Measurements from ENCODE around the gene ADAM12.

DNA sequence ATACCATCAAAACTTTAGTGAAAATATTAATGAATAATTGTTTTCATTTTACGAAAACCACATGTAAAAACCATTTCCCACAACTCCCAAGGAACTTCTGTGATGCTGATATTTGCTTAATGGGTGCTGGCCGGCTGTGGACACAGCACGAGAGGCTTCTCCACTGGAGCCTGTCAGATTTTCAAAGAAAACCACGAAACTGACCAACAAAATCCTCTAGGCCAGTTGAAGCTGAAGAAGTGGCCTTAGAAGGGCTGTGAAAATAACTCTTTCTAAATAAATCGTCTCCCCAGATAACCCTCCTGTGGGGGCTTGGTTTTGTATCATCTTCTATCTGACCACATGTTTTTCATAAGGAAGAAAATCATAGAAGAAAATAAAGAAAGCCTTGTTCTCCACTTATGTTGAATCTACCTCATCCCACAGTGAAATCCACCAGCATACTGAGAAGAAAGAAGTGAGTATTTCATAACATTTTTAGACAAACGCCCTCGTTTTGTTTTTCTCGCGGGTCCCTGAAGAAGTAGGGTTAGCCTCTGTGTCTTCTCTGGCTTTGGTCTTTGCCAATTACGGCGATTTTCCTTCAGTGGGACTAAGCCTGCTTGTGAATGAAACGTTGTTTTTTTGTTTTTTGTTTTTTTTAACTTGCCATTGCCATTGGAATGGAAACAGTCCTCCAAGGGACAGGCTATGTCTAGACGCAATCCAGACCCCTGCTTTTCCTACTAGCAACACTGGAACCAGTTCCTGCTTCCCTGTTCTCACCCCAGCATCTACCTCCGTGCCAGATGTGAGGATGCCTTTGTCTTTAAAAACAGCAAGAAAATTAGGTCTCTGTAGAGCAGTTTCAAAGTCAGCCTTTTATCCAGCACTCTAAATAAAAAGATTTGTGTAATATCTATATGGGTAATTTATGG, 123.9 kb downstream of the ADAM12 start:
- TF ChIP-seq, protein P1, sequence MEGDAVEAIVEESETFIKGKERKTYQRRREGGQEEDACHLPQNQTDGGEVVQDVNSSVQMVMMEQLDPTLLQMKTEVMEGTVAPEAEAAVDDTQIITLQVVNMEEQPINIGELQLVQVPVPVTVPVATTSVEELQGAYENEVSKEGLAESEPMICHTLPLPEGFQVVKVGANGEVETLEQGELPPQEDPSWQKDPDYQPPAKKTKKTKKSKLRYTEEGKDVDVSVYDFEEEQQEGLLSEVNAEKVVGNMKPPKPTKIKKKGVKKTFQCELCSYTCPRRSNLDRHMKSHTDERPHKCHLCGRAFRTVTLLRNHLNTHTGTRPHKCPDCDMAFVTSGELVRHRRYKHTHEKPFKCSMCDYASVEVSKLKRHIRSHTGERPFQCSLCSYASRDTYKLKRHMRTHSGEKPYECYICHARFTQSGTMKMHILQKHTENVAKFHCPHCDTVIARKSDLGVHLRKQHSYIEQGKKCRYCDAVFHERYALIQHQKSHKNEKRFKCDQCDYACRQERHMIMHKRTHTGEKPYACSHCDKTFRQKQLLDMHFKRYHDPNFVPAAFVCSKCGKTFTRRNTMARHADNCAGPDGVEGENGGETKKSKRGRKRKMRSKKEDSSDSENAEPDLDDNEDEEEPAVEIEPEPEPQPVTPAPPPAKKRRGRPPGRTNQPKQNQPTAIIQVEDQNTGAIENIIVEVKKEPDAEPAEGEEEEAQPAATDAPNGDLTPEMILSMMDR (IDR thresholded peaks at IDR 0.05): no peak
- no peak for TF ChIP-seq POLR2A (IDR thresholded peaks at IDR 0.05)
